ENCODE data around the gene CMYA5. TPM values are rescaled to one million over a fixed set of nuclear protein-coding genes. Genes with fewer than 3 reads are reported as not detected.

Gene CMYA5
- total RNA-seq, 2 experiments from 2014 or later = 0.13 to 0.16 TPM

DNA sequence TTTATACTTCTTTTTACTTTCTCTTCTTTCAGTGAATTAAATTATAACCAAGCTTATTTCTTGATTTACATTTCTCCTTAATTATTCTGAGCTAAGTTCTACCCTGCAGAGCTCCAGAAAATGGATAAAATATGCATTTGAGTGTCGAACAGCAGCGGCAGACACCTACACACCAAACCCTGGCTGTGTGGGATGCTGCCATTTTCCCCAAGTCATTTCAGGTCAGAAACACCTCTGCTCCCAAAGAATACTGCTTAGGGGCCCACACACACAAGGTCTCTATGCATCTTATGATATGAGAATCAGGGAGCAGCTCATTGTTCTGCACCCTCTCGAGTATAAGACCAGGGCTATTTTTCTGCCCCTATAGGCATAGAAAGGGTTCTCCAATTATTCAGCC lies 122.3 kb downstream of the CMYA5 start:
- no peaks in the 10 kb centered on the region for H3K27me3 Mint-ChIP-seq
- ATAC-seq (no peak), DNase-seq (no peak)
- ChIA-PET CTCF (no interaction called here), POLR2A (no interaction called here)
- H3K36me3 Mint-ChIP-seq (ENCODE audit: low read depth) = no peaks in the 10 kb centered on the region
- intact Hi-C loops (cut with micrococcal nuclease) = no loop called here
- no peaks in the 10 kb centered on the region for H3K4me1 Mint-ChIP-seq (ENCODE audit: low read depth)
- no peaks in the 10 kb centered on the region for H3K9me3 Mint-ChIP-seq
- H3K27ac Mint-ChIP-seq = no peak overlapping the region
- no peak overlapping the region for H3K4me3 Mint-ChIP-seq
- TF ChIP-seq, protein P1, sequence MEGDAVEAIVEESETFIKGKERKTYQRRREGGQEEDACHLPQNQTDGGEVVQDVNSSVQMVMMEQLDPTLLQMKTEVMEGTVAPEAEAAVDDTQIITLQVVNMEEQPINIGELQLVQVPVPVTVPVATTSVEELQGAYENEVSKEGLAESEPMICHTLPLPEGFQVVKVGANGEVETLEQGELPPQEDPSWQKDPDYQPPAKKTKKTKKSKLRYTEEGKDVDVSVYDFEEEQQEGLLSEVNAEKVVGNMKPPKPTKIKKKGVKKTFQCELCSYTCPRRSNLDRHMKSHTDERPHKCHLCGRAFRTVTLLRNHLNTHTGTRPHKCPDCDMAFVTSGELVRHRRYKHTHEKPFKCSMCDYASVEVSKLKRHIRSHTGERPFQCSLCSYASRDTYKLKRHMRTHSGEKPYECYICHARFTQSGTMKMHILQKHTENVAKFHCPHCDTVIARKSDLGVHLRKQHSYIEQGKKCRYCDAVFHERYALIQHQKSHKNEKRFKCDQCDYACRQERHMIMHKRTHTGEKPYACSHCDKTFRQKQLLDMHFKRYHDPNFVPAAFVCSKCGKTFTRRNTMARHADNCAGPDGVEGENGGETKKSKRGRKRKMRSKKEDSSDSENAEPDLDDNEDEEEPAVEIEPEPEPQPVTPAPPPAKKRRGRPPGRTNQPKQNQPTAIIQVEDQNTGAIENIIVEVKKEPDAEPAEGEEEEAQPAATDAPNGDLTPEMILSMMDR (IDR thresholded peaks at IDR 0.05) = no peak

GRCh38 chr5:79814699-79815098 lies 125.1 kb downstream of the CMYA5 start:
- Mint-ChIP-seq H3K4me3 (no peak overlapping the region), H3K27ac (no peak overlapping the region), H3K4me1 (ENCODE audit: low read depth) (no peaks in the 10 kb centered on the region), H3K36me3 (ENCODE audit: low read depth) (no peaks in the 10 kb centered on the region), H3K27me3 (peaks cover 1% of the 10 kb centered on the region), H3K9me3 (peaks cover 3% of the 10 kb centered on the region)
- POLR2A ChIA-PET = no interaction called here
- no peak for ATAC-seq
- TF ChIP-seq, protein P1 (IDR thresholded peaks at IDR 0.05) = no peak
- DNase-seq = no peak
- intact Hi-C loops (cut with micrococcal nuclease) = no loop called here
- CTCF ChIA-PET = interaction anchor here (0.7 kb wide), 1 partner anchor 22 kb away, joined by 3 read pairs; no protein-coding TSS in a partner anchor

DNA sequence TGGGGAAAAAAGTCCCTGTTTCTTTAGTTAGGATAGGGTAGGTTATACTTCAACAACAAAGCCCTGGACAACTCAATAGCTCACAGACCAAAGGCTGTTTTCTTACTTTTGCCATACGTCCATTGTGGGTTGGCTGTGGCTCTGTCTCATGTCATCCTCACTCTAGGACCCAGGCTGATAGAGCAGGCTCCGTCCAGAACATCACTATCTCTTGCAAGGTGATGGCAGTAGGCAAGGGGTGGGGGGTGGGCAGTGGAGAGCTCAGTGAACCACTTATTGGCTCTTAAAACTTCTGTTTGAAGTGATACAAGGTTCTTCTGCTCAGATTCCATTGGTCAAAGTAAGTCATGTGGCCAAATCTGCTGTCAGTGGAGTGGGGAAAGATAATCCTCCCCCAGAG lies 126.4 kb downstream of the CMYA5 start:
- TF ChIP-seq, protein P1 (IDR thresholded peaks at IDR 0.05) = no peak

GRCh38 chr5:79820648-79821047 lies 131.0 kb downstream of the CMYA5 start:
- Mint-ChIP-seq H3K36me3 (ENCODE audit: low read depth) (no peaks in the 10 kb centered on the region), H3K4me1 (ENCODE audit: low read depth) (no peaks in the 10 kb centered on the region), H3K4me3 (no peak overlapping the region), H3K9me3 (peaks cover 5% of the 10 kb centered on the region), H3K27ac (no peak overlapping the region), H3K27me3 (peaks cover 7% of the 10 kb centered on the region)
- intact Hi-C loops (cut with micrococcal nuclease) = no loop called here
- DNase-seq (no peak), ATAC-seq (no peak)
- TF ChIP-seq, protein P1 (IDR thresholded peaks at IDR 0.05) = no peak
- POLR2A ChIA-PET = no interaction called here
- CTCF ChIA-PET = no interaction called here

More for the DNA sequence above, 126.4 kb downstream of the CMYA5 start:
- Mint-ChIP-seq H3K36me3 (ENCODE audit: low read depth) (no peaks in the 10 kb centered on the region), H3K27me3 (peaks cover 1% of the 10 kb centered on the region), H3K9me3 (peaks cover 5% of the 10 kb centered on the region), H3K27ac (no peak overlapping the region), H3K4me1 (ENCODE audit: low read depth) (no peaks in the 10 kb centered on the region), H3K4me3 (no peak overlapping the region)
- intact Hi-C loops (cut with micrococcal nuclease) = no loop called here
- no peak for DNase-seq
- CTCF ChIA-PET = no interaction called here
- POLR2A ChIA-PET = interaction anchor here (0.7 kb wide), 1 partner anchor 374 kb away, joined by 3 read pairs; no protein-coding TSS in a partner anchor
- ATAC-seq = no peak

- ATAC-seq = no peak
- Mint-ChIP-seq H3K36me3 (ENCODE audit: low read depth) (no peaks in the 10 kb centered on the region), H3K27me3 (peaks cover 6% of the 10 kb centered on the region), H3K4me1 (ENCODE audit: low read depth) (no peaks in the 10 kb centered on the region), H3K9me3 (peaks cover 2% of the 10 kb centered on the region), H3K27ac (no peak overlapping the region), H3K4me3 (no peak overlapping the region)
- CTCF ChIA-PET = no interaction called here
- DNase-seq = no peak
- intact Hi-C loops (cut with micrococcal nuclease) = no loop called here
- TF ChIP-seq, protein P1 (IDR thresholded peaks at IDR 0.05) = no peak
- POLR2A ChIA-PET = no interaction called here
Observed at GRCh38 chr5:79824444-79824843, 134.8 kb downstream of the CMYA5 start.
